ENCODE data around the gene ASCC3. TPM values are rescaled to one million over a fixed set of nuclear protein-coding genes. Genes with fewer than 3 reads are reported as not detected.
"Not testable (repeated sequence)": the region's sequence is repeated elsewhere in the genome, so short reads cannot be mapped to it uniquely, and the experiment has no call there.

Gene ASCC3, protein sequence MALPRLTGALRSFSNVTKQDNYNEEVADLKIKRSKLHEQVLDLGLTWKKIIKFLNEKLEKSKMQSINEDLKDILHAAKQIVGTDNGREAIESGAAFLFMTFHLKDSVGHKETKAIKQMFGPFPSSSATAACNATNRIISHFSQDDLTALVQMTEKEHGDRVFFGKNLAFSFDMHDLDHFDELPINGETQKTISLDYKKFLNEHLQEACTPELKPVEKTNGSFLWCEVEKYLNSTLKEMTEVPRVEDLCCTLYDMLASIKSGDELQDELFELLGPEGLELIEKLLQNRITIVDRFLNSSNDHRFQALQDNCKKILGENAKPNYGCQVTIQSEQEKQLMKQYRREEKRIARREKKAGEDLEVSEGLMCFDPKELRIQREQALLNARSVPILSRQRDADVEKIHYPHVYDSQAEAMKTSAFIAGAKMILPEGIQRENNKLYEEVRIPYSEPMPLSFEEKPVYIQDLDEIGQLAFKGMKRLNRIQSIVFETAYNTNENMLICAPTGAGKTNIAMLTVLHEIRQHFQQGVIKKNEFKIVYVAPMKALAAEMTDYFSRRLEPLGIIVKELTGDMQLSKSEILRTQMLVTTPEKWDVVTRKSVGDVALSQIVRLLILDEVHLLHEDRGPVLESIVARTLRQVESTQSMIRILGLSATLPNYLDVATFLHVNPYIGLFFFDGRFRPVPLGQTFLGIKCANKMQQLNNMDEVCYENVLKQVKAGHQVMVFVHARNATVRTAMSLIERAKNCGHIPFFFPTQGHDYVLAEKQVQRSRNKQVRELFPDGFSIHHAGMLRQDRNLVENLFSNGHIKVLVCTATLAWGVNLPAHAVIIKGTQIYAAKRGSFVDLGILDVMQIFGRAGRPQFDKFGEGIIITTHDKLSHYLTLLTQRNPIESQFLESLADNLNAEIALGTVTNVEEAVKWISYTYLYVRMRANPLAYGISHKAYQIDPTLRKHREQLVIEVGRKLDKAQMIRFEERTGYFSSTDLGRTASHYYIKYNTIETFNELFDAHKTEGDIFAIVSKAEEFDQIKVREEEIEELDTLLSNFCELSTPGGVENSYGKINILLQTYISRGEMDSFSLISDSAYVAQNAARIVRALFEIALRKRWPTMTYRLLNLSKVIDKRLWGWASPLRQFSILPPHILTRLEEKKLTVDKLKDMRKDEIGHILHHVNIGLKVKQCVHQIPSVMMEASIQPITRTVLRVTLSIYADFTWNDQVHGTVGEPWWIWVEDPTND (N-terminal part only)
- total RNA-seq, result 102 and 112 TPM in 2 replicates

DNA sequence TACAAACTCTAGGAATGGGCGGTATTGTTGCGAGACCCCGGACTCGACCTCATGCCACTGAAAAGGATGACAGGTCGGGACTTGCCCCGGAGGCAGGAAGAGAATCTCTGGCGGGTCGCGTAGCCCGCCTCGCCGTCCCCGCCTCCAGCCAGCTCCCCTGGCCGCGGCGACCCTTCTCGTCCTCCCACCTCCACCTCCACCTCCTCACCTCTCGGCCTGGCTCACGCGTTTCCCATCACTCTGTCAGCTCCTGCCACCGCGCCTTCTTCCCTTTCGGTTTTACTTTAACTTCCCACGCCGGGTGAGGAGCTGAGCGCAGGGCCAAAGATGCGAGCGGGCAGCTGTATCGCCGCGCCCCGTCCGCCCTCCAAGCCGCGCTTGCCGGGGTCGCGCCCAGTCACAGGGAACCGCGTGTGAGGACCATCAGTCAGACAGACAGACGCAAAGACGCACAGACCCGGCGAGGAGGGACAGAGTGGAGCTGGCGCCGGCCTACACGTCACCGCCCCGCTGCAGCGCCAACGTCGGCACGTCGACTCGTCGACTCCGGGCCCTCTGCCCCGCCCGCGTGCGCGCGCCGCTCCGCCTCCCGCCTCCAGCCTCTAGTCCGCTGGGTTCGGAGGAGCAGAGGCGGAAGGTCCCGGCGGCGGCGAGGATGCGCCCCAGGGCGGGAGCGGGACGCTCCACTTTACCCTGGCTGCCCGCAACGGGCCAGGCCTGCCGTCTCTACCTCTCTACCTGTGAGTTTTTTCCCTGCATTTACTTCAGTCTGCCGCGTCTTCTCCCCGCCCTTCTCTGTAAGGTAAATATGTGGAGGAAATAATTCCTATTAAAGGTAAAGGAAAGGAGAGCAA is at the start of gene ASCC3:
Gene ASCC3 (minus strand): TSS at position 477 of the 854 bp plus-strand sequence. CDS start 13,332 bp downstream, outside the sequence.
- DNase-seq (ENCODE audit: low read depth), result peak; percentile 68

DNA sequence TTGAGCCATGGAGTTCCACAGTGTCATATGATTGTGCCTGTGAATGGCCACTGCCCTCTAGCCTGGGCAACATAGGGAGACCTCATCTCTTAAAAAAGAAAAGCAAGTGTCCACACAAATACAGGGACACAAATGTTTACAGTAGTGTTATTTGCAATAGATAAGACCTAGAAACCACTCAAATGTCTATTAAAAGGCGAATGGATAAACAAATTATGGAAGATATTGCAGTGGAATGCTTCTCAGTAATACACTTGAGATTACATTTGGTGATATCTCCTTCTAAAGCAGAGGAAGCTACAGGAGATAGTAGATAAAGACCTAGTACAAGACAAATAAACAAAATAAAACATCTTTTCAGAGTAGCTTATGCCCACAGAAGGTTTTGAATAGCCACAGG is 44.6 kb upstream of the ASCC3 start:
- DNase-seq (ENCODE audit: low read depth), result no peak

DNA sequence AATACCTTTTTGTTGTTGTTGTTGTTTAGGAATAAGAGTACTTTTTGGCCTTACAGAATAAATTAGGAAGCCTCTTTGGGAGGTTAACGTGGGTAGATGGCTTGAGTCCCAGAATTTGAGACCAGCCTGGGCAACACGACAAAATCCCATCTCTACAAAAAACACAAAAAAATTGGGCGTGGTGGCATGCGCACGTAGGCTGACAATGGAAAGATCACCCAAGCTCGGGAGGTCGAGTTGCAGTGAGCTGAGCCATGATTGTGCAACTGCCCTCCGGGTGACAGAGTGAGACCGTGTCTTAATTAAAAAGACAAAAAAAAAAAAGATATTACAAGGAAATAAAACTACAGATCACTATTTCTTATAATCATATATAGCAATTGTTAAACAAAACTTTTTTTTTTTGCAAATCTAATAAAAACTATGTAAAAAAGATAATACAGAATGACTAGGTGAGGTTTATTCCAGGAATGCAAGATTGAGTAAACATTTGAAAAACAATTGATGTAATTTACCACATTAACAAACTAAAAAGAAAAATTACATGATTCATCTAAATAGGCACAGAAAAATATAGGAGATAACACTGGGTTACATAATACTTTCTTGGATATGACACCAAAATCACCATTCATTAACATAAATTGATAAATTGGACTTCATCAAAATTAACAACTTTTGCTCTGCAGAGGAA is 43.6 kb upstream of the ASCC3 start:
- no peak for DNase-seq (ENCODE audit: low read depth)

DNA sequence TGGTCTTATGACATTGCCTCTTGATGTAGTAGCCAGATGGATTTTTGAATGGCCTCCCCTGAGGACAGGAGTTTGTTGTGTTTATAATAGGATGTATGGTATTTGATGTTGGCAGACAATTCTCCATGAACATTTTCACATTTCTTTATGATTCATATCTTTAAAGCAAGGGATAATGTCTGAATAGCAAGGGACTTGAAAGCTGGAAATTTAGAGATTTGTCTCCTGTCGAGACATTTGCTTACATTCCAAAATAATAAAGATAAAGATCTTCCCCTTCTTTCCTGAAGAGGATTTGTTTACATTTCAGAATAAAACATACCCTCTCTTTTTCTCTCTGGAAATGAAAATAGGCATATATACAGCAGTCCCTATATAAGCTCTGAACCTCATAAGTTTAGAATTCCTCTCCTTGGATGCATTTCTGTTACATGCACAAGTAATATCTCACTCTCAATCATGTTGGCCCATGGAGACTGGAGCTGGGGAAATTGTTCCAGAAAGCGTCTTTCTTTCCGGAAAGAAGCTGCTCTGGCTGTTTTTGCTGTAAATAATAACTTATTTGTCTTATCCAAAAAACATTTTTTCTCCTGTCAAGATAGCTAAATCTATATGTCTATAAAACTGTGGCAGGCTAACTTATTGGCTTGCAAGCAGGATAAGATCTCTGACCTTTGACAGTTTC is 42.5 kb upstream of the ASCC3 start:
- no peak for DNase-seq (ENCODE audit: low read depth)

DNA sequence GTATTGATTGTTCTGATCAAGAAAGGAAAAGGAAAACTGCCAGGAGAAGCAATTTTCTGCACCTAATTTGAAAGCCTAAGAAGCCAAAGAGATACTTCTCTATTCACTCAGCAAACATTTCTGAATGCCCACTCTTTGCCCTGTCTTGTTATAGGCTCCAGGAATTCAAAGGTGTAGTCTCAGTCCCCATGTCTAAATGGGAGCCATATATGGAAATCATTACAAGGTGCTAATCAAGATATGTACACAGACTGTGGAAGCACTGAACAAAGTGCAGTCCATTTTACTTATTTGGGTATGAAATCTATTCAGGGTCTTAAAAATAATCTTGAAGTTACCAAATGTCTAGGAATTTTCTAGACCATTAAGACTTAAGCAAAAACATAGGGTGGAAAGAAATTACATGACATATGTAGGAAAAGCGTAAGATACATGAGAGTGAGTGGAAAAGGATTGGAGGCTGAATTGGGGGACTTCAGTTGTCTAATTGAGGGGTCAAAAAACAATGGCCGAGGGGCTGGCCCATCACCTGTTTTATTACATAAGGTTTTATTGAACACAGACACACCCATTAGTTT is 39.0 kb upstream of the ASCC3 start:
- DNase-seq (ENCODE audit: low read depth), result no peak

DNA sequence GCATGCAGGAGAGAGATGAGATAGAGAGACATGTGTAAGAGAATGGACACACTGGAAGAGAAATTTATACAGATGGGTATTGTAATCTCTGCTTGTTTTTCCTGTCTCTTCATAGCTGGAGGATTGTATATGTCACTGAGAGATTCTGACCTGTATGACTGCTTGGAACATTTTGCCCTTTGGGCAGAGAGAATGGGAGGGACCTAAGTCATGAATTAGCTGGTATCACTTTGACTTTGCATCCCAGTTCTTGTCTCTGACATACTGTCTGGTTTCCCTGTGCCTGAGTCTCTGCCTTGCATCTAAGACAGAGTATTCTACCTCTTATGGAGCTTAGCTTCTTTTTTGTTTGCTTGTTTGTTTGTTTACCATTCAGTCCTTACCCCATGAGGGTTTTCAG is 37.0 kb upstream of the ASCC3 start:
- DNase-seq (ENCODE audit: low read depth), result no peak

DNA sequence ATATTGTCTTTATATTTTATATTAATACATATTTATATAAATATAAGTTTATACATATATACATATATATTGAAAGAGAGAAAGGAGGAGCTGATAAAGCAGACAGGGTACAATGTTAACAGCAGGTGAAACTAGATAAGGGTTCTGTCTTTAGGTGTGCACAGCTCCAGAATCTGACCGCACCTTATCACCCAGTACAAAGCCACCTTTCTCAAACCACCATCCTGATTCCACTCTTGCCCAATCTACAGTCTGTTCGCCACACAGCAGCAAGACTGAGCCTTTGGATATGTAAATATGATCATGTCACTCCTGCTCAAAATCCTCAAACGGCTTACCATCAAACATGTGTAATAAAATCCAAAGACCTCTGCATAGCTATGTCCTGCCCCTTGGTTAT is 34.7 kb upstream of the ASCC3 start:
- no peak for DNase-seq (ENCODE audit: low read depth)

DNA sequence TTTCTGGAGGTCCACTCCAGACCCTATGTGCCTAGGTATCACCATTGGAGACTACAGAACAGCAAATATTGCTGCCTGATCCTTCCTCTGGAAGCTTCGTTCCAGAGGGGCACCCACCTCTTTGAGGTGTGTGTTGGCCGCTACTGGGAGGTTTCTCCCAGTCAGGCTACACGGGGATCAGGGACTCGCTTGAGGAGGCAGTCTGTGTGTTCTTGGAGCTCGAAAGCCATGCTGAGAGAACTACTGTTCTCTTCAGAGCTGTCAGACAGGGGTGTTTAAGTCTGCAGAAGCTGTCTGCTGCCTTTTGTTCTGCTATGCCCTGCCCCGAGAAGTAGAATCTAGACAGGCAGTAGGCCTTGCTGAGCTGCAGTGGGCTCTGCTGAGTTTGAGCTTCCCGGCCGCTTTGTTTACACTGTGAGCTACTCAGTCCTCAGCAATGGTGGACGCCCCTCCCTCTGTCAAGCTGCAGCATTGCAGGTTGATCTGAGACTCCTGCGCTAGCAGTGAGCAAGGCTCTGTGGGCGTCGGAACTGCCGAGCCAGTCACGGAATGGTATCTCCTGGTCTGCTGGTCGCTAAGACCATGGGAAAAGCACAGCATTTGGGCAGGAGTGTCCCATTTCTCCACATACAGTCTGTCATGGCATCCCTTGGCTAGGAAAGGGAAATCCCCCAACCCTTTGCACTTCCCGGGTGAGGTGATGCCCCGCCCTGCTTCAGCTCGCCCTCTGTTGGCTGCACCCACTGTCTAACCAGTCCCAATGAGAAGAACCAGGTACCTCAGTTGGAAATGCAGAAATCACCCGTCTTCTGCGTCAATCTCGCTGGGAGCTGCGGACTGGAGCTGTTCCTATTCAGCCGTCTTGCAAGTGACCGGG is 32.5 kb upstream of the ASCC3 start:
- no peak for DNase-seq (ENCODE audit: low read depth)

DNA sequence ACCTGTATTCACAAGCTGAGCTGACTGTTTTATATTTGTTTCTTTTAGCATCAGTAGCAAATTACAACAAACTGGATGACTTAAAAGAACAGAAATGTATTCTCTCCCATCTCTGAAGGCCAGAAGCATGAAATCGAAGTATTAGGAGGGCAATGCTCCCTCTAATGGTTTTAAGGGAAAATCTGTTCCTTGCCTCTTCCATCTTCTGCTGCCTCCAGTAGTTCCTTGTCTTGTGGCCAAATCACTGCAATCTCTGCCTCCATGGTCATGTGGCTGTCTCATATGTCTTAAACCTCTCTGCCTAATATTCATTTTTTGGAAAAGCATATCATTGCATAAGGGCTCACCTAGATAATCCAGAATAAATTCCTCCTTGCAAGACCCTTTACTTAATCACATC is 25.2 kb upstream of the ASCC3 start:
- no peak for DNase-seq (ENCODE audit: low read depth)

DNA sequence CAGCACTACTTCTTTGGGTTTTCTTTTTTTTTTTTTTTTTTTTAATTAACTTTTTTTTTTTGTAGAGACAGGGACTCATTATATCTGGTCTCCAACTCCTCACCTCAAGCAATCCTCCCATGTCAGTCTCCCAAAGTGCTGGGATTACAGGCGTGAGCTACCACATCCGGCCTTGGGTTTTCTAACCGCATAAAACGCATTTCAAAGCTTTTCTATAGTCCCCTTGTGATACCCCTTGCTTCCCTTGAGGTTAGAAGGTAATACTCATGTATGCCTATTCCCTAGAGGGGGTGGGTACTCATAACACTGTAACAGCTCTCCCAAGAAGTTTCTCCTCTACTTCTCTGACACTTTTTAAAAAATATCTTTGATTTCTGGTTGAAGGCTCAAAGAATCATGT is 23.9 kb upstream of the ASCC3 start:
- no peak for DNase-seq (ENCODE audit: low read depth)

DNA sequence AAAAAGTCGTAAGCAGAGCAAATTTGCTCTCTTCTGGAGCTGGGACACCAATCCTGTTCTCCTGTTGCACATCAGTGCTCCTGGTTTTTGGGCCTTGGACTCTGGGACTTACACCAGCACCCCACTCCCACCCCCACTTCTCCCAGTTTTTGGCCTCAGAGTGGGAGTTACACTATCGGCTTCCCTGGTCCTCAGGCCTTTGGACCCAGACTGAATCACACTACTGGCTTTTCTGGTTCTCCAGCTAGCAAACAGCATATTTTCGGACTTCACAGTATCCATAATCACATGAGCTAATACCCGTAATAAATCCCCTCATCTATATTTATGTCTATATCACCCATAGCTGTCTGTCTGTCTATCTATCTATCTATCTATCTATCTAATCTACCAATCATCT is 23.2 kb upstream of the ASCC3 start:
- no peak for DNase-seq (ENCODE audit: low read depth)

DNA sequence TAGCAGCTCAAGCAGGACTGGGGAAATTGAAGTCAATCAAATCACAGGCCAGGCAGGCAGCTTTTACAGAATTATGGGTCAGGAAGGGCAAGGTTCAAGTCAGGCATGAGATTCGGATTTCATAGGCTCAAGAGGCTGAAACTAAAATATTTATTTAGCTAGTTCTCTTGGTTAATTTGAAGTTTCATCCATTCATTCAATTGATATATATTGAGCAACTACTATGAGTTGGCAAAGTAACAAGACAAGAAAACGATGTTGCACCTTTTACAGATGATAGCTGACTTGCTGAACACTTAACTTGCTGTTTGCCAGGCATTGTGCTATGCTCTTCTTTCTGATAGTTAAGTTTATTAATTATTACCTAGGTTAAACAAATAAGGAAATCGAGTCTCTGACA is 20.5 kb upstream of the ASCC3 start:
- no peak for DNase-seq (ENCODE audit: low read depth)

DNA sequence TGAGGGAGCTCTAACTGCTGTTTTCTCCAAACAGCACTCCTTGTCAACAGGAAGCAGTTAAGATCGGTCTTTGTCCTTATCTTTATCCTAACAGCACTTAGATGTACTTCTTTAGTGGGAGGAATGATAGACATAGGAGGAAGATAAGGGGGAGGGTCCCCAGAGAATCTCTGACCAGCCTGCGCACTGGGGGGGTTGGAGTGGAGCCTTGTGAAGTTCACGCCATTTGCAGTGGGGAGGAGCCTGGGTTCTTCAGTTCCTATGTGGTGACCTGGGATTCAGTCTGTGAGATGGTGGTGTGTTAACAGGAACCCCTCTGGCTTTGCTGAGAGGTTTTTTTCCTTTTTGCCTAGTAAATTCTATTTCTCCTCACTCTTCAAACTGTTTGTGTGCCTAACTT is 18.1 kb upstream of the ASCC3 start:
- DNase-seq (ENCODE audit: low read depth), result no peak

DNA sequence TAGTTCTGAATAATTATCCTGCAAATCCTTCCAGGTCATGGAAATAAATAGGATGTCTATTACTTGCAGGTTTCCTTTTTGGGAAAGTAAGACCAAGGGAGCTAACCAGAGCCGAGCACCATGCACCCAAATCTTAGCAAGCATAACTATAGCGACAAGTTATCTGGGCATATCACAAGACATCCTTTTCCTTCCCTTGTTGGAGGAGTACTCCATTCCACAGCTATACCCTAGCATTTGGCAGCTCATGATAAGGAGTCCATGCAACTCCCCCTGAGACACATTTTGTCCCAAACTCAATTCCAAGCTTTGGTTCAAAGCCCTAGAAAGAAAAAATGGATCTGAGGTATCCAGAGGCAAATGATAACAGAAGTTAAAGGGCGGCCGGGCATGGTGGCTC is 16.5 kb upstream of the ASCC3 start:
- DNase-seq (ENCODE audit: low read depth), result no peak

DNA sequence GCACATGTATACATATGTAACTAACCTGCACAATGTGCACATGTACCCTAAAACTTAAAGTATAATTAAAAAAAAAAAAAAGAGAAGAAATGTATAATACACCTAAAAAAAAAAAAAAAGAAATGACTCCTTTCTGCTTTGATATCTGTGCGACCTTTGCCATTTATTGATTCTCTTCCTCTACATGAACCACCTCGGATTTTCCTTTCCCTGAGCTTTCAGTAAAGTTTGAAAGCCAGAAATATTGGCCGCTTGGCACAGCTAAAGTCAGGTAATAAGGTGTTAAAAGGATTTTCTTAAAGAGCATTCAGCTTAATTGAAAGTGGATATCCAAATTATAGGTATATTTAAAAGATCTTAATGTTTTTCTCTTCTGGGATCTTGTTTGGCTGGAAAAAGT is 12.6 kb upstream of the ASCC3 start:
- no peak for DNase-seq (ENCODE audit: low read depth)

DNA sequence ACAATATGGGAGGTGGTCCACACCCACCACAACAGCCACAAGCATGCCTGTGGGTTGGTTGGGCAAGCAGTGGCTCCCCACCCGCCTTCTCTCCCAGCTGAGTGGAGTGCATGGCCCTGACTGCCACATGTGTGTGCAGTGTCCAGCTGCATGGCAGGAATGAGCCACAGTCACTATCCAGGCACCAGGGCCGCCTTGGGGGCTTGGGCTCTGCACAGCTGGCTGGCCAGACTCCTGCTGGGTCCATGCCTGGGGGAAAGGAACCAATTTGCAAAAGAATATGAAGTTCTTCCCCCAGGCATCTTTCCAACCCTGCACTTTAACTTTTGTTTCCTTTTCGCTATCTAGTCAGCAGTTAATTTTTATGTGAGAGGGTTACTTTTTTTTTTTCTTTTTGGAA is 11.6 kb upstream of the ASCC3 start:
- no peak for DNase-seq (ENCODE audit: low read depth)

DNA sequence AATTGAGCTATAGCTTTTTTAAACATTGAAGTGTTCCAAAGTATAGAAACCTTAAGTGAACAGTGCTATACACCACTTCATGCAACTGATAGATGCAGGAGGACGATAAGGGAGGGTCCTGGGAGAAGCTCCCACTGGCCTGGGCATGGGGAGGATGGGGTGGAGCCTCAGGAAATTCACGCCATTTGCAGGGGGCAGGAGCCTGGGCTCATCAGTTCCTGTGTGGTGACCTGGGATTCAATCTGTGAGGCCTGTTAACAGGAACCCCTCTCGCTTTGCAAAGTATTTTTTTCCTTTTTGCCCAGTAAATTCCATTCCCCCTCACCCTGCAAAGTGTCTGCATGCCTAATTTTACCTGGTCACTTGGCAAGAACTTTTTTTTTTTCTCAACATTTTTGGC is 11.0 kb upstream of the ASCC3 start:
- no peak for DNase-seq (ENCODE audit: low read depth)

DNA sequence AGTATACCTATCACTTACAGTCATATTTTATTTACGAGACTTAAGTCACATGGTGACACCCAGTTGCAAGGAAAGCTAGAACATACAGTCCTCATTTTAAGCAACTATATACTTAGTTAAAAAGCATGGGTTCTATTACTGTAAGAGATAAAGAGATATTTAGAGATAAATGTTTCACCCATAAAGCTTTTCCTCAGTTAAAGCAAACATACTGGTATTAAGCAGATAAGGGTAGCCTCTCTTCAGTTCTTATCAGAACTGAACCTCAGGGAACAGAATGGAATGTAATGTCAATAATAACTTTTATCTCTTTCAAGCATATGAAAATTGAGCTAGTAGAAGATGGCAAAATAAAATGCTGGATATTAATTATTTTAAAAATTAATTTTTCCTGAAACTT is 9.9 kb upstream of the ASCC3 start:
- no peak for DNase-seq (ENCODE audit: low read depth)

DNA sequence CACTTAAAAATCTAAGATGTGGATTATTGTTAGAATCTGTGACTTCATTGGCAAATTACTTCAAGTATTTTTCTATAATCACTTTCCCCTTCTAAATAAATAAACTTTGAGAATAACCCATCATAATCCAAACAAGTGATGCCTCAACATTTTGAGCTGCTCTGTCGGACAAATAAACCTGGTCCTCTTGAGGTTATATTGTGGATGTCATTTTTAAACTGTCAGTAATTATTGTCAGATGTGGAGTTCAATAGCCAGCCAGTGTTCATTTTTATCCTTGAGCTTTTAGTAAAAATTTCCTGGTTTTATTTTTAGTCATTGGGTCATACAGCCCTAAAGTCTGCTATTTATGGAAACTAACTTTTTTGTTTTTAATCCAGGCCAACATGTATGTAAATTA is 9.5 kb upstream of the ASCC3 start:
- DNase-seq (ENCODE audit: low read depth), result not testable (repeated sequence)
